ENCODE measurements around the gene SDK1.
A peak's percentile ranks its signal among the peaks of the same experiment; 100 is the strongest.

SDK1 gene

GRCh38 chr7:4191525-4191924, 890.5 kb downstream of the SDK1 start:
- ChIA-PET CTCF (no interaction called here), POLR2A (no interaction called here)
- H3K36me3 ChIP-seq (ENCODE audit: control insufficient read depth in 2 of 2, insufficient read depth in 1 of 2, low read length in 2 of 2), result no peaks in the 10 kb centered on the region
- H3K4me3 ChIP-seq (ENCODE audit: low read depth, low read length), result no peak overlapping the region
- TF ChIP-seq INSM2 (tag by site-specific recombination; IDR thresholded peaks at IDR 0.05) (no peak), ZNF664 (tag by site-specific recombination; IDR thresholded peaks at IDR 0.05) (no peak), ZNF747 (tag by site-specific recombination; IDR thresholded peaks at IDR 0.05) (no peak), ZNF24 (tag by site-specific recombination; IDR thresholded peaks at IDR 0.05) (no peak), ZNF837 (tag by site-specific recombination; IDR thresholded peaks at IDR 0.05) (no peak), ZNF530 (tag by site-specific recombination; IDR thresholded peaks at IDR 0.05; ENCODE audit: low read depth) (no peak)
- no peaks in the 10 kb centered on the region for H3K9me3 ChIP-seq (ENCODE audit: control insufficient read depth, insufficient read depth, low read depth, low read length)
- H3K4me1 ChIP-seq (ENCODE audit: control insufficient read depth, insufficient read depth, low read length), result no peaks in the 10 kb centered on the region
- H3K27ac ChIP-seq (ENCODE audit: extremely low read depth, low read depth, low read length), result no peak overlapping the region

GRCh38 chr7:4195660-4196059, 894.6 kb downstream of the SDK1 start:
- no peaks in the 10 kb centered on the region for H3K4me1 ChIP-seq (ENCODE audit: control insufficient read depth, insufficient read depth, low read length)
- ChIA-PET POLR2A (no interaction called here), CTCF (interaction anchor here (0.7 kb wide), 1 partner anchor 8 kb away, joined by 3 read pairs; no protein-coding TSS in a partner anchor)
- no peak overlapping the region for H3K27ac ChIP-seq (ENCODE audit: extremely low read depth, low read depth, low read length)
- TF ChIP-seq KLF8 (tag by site-specific recombination; IDR thresholded peaks at IDR 0.05), result no peak
- TF ChIP-seq ZFHX2 (tag by site-specific recombination; conservative IDR thresholded peaks at IDR 0.05), result 0 out of 2 replicates have a peak, but pooled peaks have one; percentile 24
- no peak overlapping the region for H3K4me3 ChIP-seq (ENCODE audit: low read depth, low read length)
- H3K9me3 ChIP-seq (ENCODE audit: control insufficient read depth, insufficient read depth, low read depth, low read length), result no peaks in the 10 kb centered on the region
- no peaks in the 10 kb centered on the region for H3K36me3 ChIP-seq (ENCODE audit: control insufficient read depth in 2 of 2, insufficient read depth in 1 of 2, low read length in 2 of 2)

- Histone ChIP-seq H3K36me3 (ENCODE audit: control insufficient read depth in 2 of 2, insufficient read depth in 1 of 2, low read length in 2 of 2) (no peaks in the 10 kb centered on the region), H3K27ac (ENCODE audit: extremely low read depth, low read depth, low read length) (no peak overlapping the region), H3K4me1 (ENCODE audit: control insufficient read depth, insufficient read depth, low read length) (no peaks in the 10 kb centered on the region), H3K9me3 (ENCODE audit: control insufficient read depth, insufficient read depth, low read depth, low read length) (no peaks in the 10 kb centered on the region), H3K4me3 (ENCODE audit: low read depth, low read length) (no peak overlapping the region)
- TF ChIP-seq ZNF302 (tag by site-specific recombination; IDR thresholded peaks at IDR 0.05; ENCODE audit: low read depth), result no peak
- no peak for TF ChIP-seq ZNF704 (tag by site-specific recombination; IDR thresholded peaks at IDR 0.05)
- peak; percentile 40; the same call in 1 of the 2 replicates for TF ChIP-seq SCRT2 (tag by site-specific recombination; IDR thresholded peaks at IDR 0.05)
- no peak for TF ChIP-seq ZNF354C (tag by site-specific recombination; IDR thresholded peaks at IDR 0.05; ENCODE audit: borderline replicate concordance, low read depth)
- POLR2A ChIA-PET, result no interaction called here
- CTCF ChIA-PET, result interaction anchor here (0.7 kb wide), 1 partner anchor 8 kb away, joined by 3 read pairs; no protein-coding TSS in a partner anchor
These were observed 895.2 kb downstream of the SDK1 start for GRCh38 chr7:4196121-4196819.

GRCh38 chr7:4198301-4198700, 897.2 kb downstream of the SDK1 start:
- no peak overlapping the region for H3K27ac ChIP-seq (ENCODE audit: extremely low read depth, low read depth, low read length)
- POLR2A ChIA-PET, result no interaction called here
- H3K9me3 ChIP-seq (ENCODE audit: control insufficient read depth, insufficient read depth, low read depth, low read length), result no peaks in the 10 kb centered on the region
- CTCF ChIA-PET, result interaction anchor here (1.4 kb wide), 1 partner anchor 10 kb away, joined by 3 read pairs; no protein-coding TSS in a partner anchor
- no peaks in the 10 kb centered on the region for H3K4me1 ChIP-seq (ENCODE audit: control insufficient read depth, insufficient read depth, low read length)
- H3K36me3 ChIP-seq (ENCODE audit: control insufficient read depth in 2 of 2, insufficient read depth in 1 of 2, low read length in 2 of 2), result no peaks in the 10 kb centered on the region
- H3K4me3 ChIP-seq (ENCODE audit: low read depth, low read length), result no peak overlapping the region
- TF ChIP-seq SCRT1 (tag by site-specific recombination; IDR thresholded peaks at IDR 0.05; ENCODE audit: borderline replicate concordance), result no peak
- TF ChIP-seq PRDM1 (tag by site-specific recombination; IDR thresholded peaks at IDR 0.05), result no peak
- no peak for TF ChIP-seq ZSCAN30 (tag by site-specific recombination; IDR thresholded peaks at IDR 0.05)
- no peak for TF ChIP-seq ZNF747 (tag by site-specific recombination; IDR thresholded peaks at IDR 0.05)
- no peak for TF ChIP-seq ZNF10 (tag by site-specific recombination; IDR thresholded peaks at IDR 0.05)
- TF ChIP-seq ZNF18 (tag by site-specific recombination; IDR thresholded peaks at IDR 0.05), result no peak
- TF ChIP-seq ZNF658 (tag by site-specific recombination; IDR thresholded peaks at IDR 0.05), result no peak
- no peak for TF ChIP-seq HIC1 (tag by site-specific recombination; IDR thresholded peaks at IDR 0.05)
- TF ChIP-seq ZNF544 (tag by site-specific recombination; IDR thresholded peaks at IDR 0.05), result no peak

Measured in HEK293 (cell line).